Panc1 (cell line): ENCODE measurements around the gene CACNA2D3. TPM values are rescaled to one million over a fixed set of nuclear protein-coding genes. Genes with fewer than 3 reads are reported as not detected.

Source experiments
- ATAC-seq: fragments of 200-7000 bp; cut with Tn5 transposase; 2 replicates; pipeline ENCODE4 v1.9.1; 2020; ENCODE audit warnings: mild to moderate bottlenecking, moderate library complexity
- BruUV-seq: library from RNA; stranded (reverse); fragments of 400-500 nt; replicated peaks from 2 replicates; lab custom pipeline; 2021; lab: Mats Ljungman, UMichigan
- CTCF ChIA-PET: fragments of 300-600 bp; sonication (Branson Sonifier 250); formaldehyde crosslinking; loops from one replicate; lab custom pipeline; 2022; ENCODE audit warnings: antibody characterized with exemption; lab: Charles Lee
- POLR2A ChIA-PET: fragments of 300-600 bp; sonication (Branson Sonifier 250); formaldehyde crosslinking; loops from one replicate; lab custom pipeline; 2022; ENCODE audit warnings: antibody characterized with exemption; lab: Charles Lee
- DNase-seq: peaks from one replicate; pipeline ENCODE4 v3.0.0-alpha.2; 2010; ENCODE audit warnings: low read depth, low spot score
- H3K27ac ChIP-seq: 2 replicates; pipeline ENCODE4 v1.5.1; 2011; ENCODE audit warnings: mild to moderate bottlenecking, low read length, inconsistent platforms
- H3K27me3 ChIP-seq: fragments of 200-500 bp; sonication (Bioruptor generic); 2 replicates; pipeline ENCODE4 v1.6.0; 2014; ENCODE audit warnings: low read length, inconsistent platforms; ENCODE audit not compliant: control insufficient read depth, insufficient read depth
- H3K36me3 ChIP-seq: fragments of 200-500 bp; sonication (Bioruptor generic); 2 replicates; pipeline ENCODE4 v1.5.1; 2014; ENCODE audit warnings: inconsistent platforms, mild to moderate bottlenecking, low read length, moderate library complexity; ENCODE audit not compliant: control insufficient read depth, insufficient read depth
- H3K4me1 ChIP-seq: 2 replicates; pipeline ENCODE4 v1.5.1; 2011; ENCODE audit warnings: inconsistent platforms, mild to moderate bottlenecking, low read length, moderate library complexity; ENCODE audit not compliant: control insufficient read depth, insufficient read depth
- H3K4me3 ChIP-seq, 2 experiments: 2 replicates each; pipeline ENCODE4 v1.5.1; 2011 to 2012; ENCODE audit warnings: low read depth in 2 of 2, low read length in 2 of 2, mild to moderate bottlenecking in 2 of 2, inconsistent platforms in 1 of 2, moderate library complexity in 1 of 2
- H3K9me3 ChIP-seq: fragments of 200-500 bp; sonication (Bioruptor generic); 2 replicates; pipeline ENCODE4 v1.5.1; 2014; ENCODE audit warnings: low read depth, mild to moderate bottlenecking, inconsistent platforms, low read length, moderate library complexity; ENCODE audit not compliant: control insufficient read depth, insufficient read depth
- POLR2AphosphoS5 ChIP-seq: IDR thresholded peaks from 2 replicates; pipeline ENCODE4 v1.6.1; 2012; ENCODE audit warnings: mild to moderate bottlenecking, low read depth, low read length, moderate library complexity
- SIN3A ChIP-seq: IDR thresholded peaks from 2 replicates; pipeline ENCODE4 v1.6.1; 2012; ENCODE audit warnings: low read depth, mild to moderate bottlenecking, low read length, moderate library complexity, borderline replicate concordance; ENCODE audit not compliant: insufficient read depth
- TCF7L2 ChIP-seq: IDR thresholded peaks from 2 replicates; pipeline ENCODE4 v1.6.1; 2011; ENCODE audit warnings: mild to moderate bottlenecking, low read depth, low read length, inconsistent platforms
- in situ Hi-C: cut with HindIII; loops from 2 replicates; pipeline ENCODE4 v1.10.0; 2016; ENCODE audit warnings: low sequenced_read_pairs, low pct_unique_long_range_greater_than_20kb
- intact Hi-C: fragments of 100-400 bp; cut with micrococcal nuclease; formaldehyde crosslinking; loops from one replicate; pipeline ENCODE4 v1.10.0; 2022; ENCODE audit not compliant: unreplicated experiment
- total RNA-seq: library from RNA; stranded (reverse); gene quantifications from one replicate; pipeline ENCODE4 v1.2.1, GENCODE V29; 2021; ENCODE audit not compliant: unreplicated experiment
- TF ChIP-seq, protein P1 (sequence below): fragments of 450-650 bp; IDR thresholded peaks from 2 replicates; pipeline ENCODE4 v1.5.1; 2017; ENCODE audit warnings: mild to moderate bottlenecking
- TF ChIP-seq, protein P2 (sequence below), 2 experiments: IDR thresholded peaks; 2 replicates each; pipeline ENCODE4 v1.6.1; 2011 to 2012; ENCODE audit warnings: low read depth in 2 of 2, control low read depth in 1 of 2, low read length in 1 of 2, mild to moderate bottlenecking in 1 of 2, moderate library complexity in 1 of 2; ENCODE audit not compliant: insufficient read depth in 1 of 2

The CACNA2D3 gene
- total RNA-seq, 1 experiment from 2014 or later = 0.41 TPM

DNA sequence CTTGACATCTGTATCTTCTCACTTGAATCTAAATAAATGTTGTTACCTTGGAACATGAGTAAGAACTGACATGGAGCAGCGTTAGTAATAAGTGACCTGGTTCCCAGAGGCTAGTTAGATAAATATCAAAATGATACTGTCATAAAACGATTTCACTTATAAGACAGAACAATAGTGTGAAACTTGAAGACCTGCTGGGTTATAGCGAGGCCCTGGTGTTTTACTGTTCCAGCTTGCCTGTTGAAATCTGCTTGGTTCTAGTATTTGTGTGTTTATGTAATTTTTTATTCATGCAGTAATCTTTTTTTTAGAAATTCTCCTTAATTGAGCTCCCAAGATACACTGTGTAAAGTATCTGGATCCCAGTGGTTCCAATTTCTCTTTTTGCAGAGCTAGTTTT lies 129.4 kb downstream of the CACNA2D3 start:
- POLR2A ChIA-PET = no interaction called here
- no peaks in the 10 kb centered on the region for H3K4me1 ChIP-seq
- ATAC-seq = no peak
- in situ Hi-C loops = no loop called here
- BruUV-seq = no TSS peak
- CTCF ChIA-PET = no interaction called here
- no peaks in the 10 kb centered on the region for H3K9me3 ChIP-seq
- peaks cover 2% of the 10 kb centered on the region; the same call in 1 of the 2 replicates for H3K27me3 ChIP-seq
- no peak overlapping the region for H3K4me3 ChIP-seq
- intact Hi-C loops = no loop called here
- DNase-seq = no peak
- no peak overlapping the region for H3K27ac ChIP-seq
- no peaks in the 10 kb centered on the region for H3K36me3 ChIP-seq
- TF ChIP-seq SIN3A (no peak), POLR2AphosphoS5 (no peak), TCF7L2 (no peak)
- TF ChIP-seq, protein P1, sequence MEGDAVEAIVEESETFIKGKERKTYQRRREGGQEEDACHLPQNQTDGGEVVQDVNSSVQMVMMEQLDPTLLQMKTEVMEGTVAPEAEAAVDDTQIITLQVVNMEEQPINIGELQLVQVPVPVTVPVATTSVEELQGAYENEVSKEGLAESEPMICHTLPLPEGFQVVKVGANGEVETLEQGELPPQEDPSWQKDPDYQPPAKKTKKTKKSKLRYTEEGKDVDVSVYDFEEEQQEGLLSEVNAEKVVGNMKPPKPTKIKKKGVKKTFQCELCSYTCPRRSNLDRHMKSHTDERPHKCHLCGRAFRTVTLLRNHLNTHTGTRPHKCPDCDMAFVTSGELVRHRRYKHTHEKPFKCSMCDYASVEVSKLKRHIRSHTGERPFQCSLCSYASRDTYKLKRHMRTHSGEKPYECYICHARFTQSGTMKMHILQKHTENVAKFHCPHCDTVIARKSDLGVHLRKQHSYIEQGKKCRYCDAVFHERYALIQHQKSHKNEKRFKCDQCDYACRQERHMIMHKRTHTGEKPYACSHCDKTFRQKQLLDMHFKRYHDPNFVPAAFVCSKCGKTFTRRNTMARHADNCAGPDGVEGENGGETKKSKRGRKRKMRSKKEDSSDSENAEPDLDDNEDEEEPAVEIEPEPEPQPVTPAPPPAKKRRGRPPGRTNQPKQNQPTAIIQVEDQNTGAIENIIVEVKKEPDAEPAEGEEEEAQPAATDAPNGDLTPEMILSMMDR = no peak

DNA sequence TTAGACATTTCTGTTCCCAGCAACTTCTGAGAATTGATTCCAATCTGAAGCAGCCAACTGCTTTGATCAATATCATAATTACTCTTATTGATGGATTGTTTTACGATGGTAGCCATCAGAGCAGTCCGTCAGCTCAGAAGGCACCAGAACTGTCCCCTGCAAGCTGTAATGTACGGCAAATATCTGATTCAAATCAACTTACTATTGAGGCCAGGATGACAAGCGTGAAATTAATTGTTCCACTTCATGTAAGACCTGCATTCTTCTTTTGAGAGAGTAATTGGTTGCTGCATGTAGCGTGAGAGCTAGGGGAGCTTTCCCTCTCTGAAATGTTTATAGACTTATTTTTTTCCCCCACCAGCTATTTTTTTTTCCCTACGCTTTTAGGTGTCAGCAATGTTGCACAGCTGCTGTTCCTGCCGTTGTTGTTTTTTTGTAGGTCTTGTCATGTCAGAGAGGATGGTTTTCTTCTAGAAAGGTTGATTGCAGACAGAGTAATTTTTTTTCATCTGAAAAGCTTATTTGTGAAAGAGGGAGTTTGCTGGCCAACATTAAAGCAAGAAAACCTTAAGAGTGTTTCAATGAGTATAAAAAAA lies 134.9 kb downstream of the CACNA2D3 start:
- POLR2A ChIA-PET = no interaction called here
- no peak overlapping the region for H3K4me3 ChIP-seq
- ATAC-seq (no peak), DNase-seq (no peak)
- no peaks in the 10 kb centered on the region for H3K4me1 ChIP-seq
- H3K27ac ChIP-seq = no peak overlapping the region
- no peaks in the 10 kb centered on the region for H3K9me3 ChIP-seq
- TF ChIP-seq, protein P1 = no peak
- TF ChIP-seq, protein P2, sequence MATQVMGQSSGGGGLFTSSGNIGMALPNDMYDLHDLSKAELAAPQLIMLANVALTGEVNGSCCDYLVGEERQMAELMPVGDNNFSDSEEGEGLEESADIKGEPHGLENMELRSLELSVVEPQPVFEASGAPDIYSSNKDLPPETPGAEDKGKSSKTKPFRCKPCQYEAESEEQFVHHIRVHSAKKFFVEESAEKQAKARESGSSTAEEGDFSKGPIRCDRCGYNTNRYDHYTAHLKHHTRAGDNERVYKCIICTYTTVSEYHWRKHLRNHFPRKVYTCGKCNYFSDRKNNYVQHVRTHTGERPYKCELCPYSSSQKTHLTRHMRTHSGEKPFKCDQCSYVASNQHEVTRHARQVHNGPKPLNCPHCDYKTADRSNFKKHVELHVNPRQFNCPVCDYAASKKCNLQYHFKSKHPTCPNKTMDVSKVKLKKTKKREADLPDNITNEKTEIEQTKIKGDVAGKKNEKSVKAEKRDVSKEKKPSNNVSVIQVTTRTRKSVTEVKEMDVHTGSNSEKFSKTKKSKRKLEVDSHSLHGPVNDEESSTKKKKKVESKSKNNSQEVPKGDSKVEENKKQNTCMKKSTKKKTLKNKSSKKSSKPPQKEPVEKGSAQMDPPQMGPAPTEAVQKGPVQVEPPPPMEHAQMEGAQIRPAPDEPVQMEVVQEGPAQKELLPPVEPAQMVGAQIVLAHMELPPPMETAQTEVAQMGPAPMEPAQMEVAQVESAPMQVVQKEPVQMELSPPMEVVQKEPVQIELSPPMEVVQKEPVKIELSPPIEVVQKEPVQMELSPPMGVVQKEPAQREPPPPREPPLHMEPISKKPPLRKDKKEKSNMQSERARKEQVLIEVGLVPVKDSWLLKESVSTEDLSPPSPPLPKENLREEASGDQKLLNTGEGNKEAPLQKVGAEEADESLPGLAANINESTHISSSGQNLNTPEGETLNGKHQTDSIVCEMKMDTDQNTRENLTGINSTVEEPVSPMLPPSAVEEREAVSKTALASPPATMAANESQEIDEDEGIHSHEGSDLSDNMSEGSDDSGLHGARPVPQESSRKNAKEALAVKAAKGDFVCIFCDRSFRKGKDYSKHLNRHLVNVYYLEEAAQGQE (IDR thresholded peaks at IDR 0.05; ENCODE audit: insufficient read depth in 1 of 2, low read depth in 2 of 2, low read length in 1 of 2) = no peak
- no peak for TF ChIP-seq TCF7L2
- no peak for TF ChIP-seq POLR2AphosphoS5
- TF ChIP-seq SIN3A = no peak
- intact Hi-C loops = no loop called here
- peaks cover 2% of the 10 kb centered on the region; the same call in 1 of the 2 replicates for H3K27me3 ChIP-seq
- BruUV-seq = no TSS peak
- no peaks in the 10 kb centered on the region for H3K36me3 ChIP-seq
- in situ Hi-C loops = no loop called here
- CTCF ChIA-PET = no interaction called here
